ENCODE results near the gene TRAPPC6A.

TRAPPC6A gene

DNA sequence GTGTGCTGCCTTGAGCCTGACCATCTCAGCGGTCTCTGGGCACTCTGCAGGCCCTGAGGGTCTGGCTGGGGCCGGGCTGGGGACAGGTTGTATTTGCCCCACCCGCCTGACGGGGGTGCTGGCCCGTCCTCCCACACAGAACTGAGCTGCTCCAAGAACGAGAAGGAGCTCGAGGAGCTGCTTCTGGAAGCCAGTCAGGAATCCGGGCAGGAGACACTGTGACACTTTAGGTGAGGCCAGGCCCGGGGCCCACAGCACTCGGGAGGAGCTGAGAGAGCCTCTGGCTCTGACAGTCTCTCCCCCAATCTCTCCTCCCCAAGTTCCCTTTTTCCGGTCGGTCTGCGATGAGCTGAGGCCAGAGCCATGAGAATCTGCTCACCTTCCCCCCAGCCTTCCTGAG, 31.8 kb downstream of the TRAPPC6A start:
- DNase-seq: no peak

DNA sequence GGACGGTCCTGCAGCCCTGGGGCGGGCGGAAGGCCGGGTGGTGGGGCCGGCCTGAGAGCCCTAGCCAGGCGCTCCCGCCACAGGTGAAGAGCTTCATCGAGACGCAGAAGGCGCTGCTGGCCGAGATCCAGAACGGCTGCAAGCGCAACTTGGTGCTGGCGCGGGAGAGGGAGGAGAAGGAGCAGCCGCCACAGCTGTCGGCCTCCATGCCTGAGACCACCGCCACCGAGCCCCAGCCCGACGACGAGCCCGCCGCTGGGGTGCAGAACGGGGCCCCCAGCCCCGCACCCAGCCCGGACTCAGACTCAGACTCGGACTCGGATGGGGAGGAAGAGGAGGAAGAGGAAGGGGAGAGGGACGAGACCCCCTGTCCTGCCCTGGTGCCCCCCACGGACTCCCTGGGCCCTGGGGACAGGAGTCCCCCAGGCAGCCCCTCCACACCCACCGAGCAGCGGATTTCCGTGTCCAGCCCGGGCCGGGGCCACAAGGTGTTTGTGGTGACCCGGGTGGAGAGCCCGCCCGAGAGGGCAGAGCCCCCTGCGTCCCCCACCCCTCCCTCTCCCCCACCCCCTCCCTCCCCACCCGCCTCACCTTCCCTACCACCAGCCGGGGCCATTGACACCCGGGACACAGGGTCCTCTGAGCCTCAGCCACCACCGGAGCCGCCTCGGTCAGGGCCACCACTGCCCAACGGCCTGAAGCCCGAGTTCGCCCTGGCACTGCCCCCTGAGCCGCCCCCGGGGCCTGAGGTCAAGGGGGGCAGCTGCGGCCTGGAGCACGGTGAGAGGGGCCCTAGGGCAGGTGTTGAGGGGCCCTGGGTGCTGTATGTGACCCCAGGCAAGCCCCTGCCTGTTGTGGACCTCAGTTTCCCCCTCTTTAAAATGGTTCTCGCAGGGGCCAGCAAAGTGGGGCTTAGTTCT, 32.5 kb downstream of the TRAPPC6A start:
- no peak for DNase-seq

DNA sequence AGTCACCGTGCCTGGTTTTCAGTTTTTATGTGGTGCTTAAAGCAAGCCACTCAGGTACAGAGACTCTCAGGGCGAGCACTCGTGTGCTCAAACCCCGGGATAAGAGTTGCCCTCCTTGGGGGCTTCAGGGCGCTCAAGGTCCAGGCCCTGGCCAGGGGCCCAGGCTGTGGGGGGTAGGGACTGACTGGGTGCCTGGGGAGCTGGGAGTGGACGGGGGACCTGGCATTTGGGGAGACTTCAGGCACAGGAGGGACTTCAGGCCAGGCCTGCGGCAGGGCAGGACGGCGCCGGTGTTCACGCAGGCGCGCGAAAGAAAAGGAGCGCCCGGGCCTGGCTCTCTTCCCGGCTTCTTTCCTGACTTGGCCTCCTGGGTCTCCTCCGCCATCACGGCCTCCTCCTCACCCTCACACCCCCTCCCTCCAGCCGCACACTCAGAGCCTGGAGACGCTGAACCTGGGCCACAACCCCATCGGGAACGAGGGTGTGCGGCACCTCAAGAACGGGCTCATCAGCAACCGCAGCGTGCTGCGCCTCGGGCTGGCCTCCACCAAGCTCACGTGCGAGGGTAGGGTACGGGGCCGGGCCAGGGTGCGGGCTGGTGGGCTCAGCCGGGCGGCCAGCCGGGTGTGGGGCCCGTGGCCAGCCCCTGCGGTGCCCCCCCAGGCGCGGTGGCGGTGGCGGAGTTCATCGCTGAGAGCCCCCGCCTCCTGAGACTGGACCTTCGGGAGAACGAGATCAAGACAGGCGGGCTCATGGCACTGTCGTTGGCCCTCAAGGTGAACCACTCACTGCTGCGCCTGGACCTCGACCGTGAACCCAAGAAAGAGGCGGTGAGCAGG, 33.4 kb downstream of the TRAPPC6A start:
- no peak for DNase-seq

DNA sequence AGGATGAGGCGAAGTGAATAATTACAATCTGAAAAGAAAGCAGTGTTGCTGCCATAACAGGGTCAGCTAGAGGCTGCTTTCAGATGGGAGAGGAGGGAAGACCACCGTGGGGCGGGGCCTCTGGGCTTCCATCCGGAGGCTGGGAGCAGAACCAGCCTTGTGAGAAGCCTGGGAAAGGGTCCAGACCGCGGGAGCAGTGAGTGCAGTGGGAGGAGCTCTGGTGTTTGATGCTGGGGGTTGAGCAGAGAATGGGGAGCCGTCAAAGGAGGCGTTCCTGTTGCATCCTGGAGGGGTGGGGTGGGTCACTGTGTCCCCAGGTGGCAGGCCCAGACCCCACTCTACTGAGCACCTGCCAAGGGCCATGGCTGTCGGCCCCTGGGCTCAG, 35.3 kb downstream of the TRAPPC6A start:
- DNase-seq: no peak

DNA sequence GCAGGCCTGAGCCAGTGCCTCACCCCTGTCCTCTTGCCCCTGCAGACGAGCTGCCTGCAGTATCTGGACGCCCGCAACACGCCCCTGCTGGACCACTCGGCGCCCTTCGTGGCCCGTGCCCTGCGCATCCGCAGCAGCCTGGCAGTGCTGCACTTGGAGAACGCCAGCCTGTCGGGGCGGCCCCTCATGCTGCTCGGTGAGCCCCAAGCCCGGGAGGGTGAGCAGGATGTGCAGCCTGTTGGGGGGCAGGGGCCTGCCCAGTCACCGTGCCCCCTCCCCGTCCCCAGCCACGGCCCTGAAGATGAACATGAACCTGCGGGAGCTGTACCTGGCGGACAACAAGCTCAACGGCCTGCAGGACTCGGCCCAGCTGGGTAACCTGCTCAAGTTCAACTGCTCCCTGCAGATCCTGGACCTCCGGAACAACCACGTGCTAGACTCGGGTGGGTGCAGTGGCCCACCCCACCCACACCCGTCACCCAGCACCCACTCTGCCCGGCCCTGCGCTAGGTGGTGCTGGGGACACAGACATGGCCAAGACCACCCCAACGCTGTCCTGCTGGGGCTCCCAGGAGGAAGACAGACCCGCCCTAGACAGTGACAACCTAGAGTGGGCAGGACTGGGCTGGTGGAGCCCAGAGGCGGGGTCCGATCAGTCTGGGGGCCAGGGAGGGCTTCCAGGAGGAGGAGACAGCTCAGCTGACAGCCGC, 35.9 kb downstream of the TRAPPC6A start:
- DNase-seq: no peak

DNA sequence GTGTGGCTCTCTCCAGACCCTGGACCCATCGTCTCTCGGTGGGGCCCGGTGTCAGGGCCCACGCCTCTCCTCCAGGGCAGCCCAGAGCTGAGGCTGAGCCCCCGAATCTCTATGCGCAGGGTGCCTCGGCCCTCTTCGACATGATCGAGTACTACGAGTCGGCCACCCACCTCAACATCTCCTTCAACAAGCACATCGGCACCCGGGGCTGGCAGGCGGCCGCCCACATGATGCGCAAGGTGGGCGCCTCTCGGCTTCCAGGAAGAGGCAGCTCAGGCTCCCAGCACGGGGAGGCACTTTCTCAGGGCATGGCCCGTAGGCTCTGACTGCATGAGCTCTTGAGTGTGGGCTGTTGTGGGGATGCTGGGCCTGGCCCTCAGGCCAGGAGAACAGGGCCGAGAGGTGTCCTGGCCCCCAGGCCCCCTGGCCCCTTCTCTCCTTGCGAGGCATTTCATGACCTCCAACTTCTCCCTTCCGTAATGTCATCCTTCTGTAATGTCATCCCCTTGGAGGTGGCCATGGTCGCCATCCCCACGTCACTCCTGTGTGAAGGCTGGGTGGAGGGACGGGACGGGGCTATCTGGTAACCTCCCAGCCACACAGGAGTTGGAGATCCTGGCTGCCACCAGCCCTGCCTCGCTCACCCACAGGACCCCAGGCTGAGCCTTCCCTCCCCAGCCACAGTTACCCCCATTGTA, 36.7 kb downstream of the TRAPPC6A start:
- DNase-seq: no peak

DNA sequence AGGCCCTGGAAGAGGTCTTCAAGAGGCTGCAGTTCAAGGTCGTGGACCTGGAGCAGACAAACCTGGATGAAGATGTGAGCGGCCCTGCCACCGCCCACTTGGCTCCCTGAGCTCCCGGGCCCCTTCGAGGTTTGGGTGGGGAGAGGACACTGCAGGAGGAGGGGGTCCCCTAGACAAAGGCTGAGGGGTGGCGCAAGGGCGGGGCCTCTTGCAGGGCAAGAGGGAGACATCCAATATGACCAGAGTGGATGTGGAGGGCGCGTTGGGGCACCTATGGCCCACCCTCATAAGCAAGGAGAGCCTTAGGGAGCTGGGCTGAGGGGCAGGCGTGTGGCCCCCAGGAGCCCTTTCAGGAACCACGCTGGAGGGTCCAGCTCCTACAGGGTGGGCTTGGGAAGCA, 37.5 kb downstream of the TRAPPC6A start:
- DNase-seq: no peak

DNA sequence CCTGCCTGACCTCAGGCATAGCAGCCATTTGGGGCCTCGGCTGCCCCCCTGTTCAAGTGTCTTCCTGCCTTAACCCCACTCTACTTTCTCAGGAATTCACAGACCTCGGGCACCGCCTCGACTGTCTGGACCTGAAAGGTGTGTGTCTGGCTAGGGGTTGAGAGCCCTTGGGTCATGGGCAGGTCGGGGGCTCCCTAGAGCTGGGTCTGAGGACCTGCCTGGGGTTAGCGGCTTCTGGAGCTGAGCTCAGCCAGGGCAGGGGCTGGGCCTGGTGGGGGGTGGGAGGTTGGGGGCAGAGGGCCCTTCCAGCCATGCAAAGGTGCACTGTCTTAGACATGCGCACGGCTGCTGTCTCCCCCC, 37.9 kb downstream of the TRAPPC6A start:
- DNase-seq: no peak

DNA sequence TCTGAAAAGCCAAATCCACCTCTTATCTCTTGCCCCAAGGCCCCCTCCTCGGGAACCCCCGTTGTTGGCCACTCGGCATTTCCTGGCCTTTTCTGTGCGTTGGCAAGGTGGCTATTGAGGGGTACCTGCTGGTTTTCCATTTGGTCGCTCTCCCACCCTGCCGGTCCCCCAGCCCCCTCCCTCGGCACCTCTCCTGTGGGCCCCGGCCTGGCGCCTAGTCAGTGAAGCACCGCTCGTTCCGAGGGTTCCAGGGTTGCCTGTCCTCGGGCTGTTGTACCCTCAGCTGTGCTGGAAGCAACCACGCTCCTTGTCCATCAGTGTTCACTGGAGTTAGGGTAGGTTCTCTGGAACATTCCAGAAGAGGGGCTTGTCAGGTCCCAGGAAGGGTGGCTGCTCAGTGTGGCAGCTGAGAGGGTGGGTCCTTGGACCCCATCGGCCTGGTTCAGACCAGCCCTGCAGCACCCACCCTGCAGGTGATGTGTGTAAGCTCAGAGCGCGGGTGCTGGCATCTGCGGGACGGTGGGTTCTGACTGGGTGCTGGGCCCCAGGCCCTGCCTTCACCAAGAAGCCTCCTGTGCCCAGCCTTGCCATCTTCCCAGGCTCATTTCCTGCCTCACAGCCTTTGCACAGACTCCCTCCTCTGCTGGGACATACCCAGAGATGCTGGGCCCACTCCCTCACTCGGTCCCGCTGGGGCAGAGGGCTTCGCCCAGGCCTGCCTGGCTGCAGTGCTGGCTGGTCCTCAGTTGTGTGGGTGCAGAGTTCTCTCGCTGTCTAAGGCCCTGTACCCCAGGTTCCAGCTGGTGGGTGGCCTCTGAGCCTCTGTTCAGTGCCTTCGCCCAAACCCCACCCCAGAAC, 38.5 kb downstream of the TRAPPC6A start:
- DNase-seq: no peak

DNA sequence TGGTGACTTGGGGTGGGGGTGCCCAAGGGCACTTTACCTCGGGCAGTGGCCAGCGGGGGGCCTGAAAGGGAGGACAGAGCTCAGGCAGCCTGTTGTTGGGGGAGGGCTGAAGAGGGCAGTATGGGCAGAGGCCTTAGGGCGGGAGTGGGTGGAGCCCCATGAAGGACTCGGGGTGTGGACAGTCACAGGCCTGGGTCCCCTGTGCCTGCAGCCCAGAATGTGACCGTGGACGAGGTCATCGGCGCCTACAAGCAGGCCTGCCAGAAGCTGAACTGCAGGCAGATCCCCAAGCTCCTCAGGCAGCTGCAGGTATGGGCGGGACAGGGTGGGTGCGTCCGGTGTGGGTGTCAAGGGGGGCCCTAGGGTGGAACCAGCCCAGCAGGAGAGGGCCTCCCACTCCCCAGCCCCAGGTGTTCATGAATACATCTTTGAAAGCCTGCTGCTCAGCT, 39.7 kb downstream of the TRAPPC6A start:
- DNase-seq: no peak

DNA sequence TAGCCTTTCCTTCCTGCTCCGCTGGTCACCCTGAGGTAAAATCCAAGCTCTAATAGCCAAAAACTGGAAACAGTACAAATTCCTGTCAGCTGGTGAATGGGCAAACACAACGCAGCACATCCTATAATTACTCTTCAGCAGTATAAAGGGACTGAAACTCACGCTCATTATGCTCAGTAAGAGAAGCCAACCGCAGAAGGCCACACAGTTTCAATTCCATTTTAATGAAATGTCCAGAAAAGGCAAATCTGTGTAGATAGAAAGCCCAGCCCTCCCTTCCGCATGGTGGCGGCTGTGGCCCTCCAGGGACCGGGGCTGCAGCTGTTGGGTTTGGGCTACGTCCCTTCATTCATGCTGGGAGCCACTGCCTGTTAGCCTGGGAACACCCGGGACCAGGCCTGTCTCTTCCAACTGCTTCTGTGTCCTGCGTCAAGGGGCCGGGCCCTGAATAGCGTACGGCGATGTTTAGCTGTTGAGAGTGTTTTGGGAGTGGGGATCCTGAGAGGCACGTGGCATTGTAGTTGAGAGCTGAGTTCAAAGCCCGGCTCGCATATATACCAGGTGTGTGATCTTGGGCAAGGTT, 40.8 kb downstream of the TRAPPC6A start:
- peak; percentile 81 for DNase-seq

DNA sequence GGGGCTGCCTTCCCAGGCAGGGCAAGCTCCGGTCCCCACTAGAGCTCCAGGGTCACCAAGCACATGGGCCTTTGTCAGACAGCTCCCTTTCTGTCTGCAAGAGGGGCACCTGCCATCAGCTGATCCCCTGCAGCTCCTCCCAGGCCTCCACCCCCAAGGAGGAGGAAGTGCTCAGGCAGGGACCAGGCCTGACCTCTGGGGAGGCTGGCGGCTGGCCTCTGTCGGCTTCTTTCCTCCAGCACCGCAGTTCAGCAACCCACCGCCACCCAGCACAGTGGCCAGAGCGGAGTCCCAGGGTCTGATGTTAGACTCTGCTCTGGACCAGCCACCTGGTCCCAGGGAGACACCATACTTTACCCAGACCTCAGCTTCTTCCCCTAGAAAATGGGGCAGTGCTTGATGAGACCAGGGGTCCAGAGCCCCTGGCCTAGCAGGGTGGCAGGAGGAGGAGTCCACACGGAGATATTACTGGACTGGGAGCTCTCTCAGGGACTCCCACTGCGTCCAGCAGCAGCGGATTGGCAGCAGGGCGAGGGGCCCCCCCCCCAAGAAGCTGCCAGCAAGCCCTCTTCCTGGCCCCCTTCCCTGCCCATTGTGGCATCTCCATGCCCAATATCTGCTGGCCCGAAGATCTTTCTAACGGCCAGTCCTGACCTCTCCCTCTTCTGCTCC, 41.4 kb downstream of the TRAPPC6A start:
- peak; percentile 59 for DNase-seq

DNA sequence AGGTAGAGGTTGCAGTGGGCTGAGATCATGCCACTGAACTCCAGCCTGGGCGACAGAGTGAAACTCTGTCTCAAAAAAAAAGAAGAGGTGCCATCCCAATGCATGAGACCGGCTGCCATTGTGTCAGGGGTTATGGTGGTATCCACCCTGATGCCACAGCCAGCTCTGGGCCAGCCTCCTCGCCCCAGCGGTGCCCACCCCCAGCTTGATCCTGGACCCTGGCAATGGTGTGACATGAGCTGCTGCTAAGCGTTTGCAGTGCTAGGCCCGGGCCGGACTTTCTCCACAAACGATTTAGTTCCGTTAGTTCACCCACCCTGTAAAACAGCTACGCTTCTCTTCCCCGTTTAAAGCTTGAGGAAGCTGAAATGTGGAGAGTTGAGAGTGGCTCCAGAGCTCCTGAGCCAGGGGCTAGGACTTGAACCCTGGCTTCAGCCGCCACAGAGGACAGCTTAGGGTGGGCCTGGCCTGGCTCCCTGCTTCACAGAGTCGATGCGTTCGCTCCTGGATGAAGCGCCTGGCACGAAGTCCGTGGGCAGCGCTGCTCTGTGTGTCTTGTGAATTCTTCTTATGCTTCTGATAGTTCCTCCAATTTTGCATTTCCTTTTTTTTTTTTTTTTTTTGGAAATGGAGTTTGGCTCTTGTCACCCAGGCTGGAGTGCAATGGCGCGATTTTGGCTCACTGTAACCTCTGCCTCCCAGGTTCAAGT, 42.7 kb downstream of the TRAPPC6A start:
- DNase-seq: no peak

DNA sequence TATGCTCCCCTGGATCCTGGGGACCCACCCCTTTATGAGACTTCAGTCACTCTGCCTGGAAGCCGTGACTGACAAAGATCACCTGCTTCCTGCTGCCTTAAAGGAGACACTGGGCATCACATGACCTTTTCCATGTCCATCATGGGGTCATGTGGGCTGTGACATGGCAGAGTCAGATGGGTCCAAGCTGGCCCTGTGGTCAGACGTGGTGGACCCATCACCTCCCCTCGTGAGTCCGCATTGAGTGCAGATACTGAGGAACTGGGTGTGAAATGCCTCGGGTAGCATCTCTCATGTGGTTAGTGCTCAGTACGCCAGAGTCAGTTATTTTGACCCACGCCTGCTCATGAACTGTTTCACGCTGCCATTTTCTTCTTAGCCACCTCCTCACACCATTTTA, 44.4 kb downstream of the TRAPPC6A start:
- no peak for DNase-seq

DNA sequence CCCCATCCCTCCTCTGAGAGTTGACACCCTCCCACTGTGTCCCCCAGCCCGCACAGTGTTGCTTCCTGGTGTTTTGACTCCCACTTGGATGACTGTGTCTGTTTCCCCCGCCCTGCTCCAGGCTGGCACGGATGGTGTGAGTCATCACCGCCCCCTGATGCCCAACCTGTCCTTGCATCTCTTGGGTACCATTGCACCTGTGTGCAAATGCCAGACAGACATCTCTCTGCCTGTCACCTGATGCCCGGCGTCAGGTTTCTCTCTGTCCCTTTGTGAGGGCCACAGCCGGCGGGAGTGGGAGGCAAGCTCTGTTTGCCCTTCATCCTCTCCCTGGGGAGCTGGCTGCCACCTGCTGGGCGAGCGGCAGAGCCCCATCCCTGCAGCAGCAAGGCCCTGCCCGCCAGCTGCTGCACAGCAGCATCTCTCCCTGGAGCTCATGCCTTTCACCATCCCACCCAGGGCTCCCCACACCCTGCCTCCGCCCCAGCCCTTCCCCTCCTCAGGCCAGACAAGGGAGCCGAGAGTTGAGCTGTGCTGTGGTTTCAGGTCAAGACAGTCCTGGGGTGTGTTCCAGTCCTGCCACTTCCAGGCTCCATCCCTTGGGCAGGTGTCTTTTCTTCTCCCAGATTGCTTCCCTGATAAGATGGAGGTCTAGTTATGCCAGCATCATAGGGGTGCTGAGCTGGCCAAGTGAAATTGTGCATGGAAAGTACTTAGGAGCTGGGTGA, 47.0 kb downstream of the TRAPPC6A start:
- peak; percentile 31 for DNase-seq

DNA sequence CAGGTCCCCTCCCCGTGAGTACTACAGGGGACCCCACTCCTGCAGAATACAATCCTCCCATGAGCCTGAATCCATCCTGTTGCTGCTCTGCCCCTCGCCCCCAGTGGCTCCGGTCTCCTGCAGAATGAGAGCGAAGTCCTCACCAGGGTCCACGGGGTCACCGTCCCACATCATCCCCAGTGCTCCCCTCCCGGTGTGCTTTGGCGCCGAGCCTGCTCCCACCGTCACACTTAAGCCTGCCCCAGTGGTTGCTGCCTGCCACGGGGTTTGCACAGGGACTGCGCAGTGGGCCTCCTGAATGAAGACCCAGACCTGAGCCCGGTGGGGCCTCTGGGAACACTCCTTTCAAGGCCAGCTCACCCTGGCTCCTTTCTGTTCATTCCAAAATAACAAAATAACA, 47.8 kb downstream of the TRAPPC6A start:
- no peak for DNase-seq

DNA sequence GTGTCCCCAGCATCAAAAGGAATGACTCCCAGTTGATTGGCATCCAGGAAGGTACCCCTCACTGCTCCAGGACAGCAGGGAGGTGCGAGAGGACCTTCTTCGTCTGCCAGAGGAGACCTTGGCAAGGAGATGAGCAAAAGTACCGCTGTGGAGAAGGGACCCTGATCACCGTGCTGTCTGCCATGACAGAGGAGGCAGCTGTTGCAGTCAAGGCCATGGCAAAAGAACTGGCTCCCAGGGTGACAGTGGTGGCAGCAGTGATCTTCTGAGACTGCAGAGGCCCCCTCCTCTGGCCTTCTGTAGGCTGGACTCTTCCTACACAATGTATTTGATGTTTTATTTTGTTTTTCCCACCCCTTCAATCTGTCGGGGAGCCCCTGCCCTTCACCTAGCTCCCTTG, 49.2 kb downstream of the TRAPPC6A start:
- no peak for DNase-seq

DNA sequence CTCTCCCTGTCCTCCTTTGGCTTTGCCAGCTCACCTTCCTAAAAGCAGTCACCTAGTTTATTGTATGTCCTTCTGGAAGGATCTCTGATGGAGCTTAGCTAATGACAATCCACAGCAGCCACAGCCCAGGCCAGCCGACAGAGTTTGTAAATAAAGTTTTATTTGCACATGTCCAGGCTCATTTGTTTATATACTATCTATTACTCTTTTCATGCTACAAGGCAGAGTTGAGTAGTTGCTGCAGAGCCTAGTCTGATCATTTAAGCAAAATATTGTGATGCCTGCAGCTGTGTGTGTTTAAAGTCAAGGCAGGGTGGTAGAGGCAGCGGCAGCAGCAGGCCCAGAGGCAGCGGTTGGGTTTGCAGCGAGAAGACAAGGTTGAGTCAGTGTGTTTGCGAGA, 49.9 kb downstream of the TRAPPC6A start:
- no peak for DNase-seq

DNA sequence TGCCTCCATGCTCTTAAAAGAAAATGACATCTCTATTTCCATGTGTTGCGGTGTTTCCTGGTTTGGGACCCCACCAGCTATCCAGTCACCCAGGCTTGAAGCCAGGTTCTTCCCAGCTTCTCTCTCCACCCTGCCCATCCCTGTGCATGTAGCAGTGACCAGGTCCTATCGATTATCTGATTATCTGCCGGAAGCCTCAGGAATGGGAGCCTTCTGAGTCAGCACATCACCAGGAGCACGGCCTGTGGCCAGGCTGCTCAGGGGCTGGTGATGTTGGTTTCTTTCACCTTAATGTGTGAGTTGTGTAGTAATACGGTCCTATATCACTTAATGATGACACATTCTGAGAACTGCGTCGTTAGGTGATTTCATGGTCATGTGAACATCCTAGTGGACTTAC, 51.4 kb downstream of the TRAPPC6A start:
- DNase-seq: no peak
